ENCODE results near the gene PNMA1.

The PNMA1 gene

DNA sequence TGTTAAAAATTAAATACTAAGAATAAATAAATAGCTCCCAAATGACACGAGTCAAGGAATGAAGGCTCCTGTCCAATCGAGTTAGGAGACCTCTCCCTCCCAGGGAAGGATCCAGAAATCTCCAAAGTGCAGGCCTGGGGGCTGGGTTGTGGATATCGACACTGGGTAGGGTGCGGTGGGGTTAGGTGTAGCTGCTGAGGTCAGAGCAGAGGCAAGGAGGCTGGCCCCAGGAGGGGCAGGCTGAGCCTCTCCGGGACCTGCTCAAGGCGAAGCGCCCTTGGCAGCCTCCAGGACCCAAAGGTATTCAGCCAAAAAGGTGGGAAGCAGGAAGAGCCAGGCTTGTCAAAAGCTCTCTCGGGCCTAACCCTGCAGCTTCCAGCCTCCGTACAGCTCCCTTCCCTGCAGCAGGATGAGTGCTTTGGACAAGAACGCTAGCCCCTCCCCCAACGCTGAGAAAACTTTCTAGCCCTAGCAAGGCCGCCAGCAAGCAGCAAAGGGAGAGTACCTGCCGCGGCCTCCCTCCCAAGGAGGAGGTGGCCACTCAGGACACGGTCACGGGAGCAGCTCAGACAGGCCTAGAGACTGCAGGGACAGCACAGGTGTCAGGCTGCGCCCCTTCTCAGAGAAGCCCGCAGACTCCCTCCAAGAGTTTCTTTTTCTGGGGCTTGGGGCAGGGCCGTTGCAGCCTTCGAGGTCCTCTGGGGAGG lies 3.7 kb upstream of the PNMA1 start:
- TF ChIP-seq CTCF (conservative IDR thresholded peaks at IDR 0.05) = no peak

DNA sequence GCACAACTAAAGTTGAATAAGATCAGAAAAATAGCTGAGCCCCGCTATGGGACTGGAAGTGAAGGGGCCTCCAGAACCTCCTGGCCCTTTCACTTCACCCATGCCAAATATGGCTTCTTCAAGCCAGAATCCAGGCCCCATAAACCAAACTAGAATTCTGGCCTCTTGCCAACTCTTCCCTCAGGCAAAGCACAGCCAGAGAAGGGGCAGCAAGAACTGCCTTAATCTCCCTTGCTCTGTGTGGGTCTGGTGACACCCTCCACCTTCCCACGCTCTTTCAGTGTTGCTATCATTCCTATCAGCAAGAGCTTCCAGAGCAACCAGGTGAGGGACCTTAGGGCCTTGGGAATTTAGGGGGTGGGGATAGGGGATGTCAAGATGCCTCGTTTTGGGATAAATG lies 3.1 kb upstream of the PNMA1 start:
- no peak for TF ChIP-seq CTCF (conservative IDR thresholded peaks at IDR 0.05)
- no peak overlapping the region for H3K27ac ChIP-seq

More for the DNA sequence above, 3.7 kb upstream of the PNMA1 start:
- H3K27ac ChIP-seq = no peak overlapping the region

DNA sequence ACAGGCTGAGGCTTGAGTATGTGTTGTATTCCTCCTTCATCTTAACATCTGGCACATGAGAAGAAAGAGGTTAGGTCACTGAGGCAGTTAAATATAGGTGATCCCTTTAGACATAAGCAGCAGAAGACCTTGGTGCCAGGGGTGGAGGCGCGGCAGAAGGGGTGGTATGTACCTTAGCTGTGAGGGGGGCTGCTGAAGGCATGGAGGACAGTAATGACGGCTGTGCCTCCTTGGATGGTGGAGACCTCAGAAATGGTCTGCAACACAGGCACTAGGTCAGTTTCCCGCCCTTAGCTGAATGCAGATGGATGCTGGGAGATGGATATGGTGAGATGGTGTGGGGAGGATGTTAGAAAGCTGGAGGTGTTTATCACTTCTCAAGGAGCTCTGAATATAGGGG lies 1.5 kb upstream of the PNMA1 start:
- TF ChIP-seq CTCF (conservative IDR thresholded peaks at IDR 0.05) = no peak
- no peak overlapping the region; the same call in 1 of the 2 replicates for H3K27ac ChIP-seq

DNA sequence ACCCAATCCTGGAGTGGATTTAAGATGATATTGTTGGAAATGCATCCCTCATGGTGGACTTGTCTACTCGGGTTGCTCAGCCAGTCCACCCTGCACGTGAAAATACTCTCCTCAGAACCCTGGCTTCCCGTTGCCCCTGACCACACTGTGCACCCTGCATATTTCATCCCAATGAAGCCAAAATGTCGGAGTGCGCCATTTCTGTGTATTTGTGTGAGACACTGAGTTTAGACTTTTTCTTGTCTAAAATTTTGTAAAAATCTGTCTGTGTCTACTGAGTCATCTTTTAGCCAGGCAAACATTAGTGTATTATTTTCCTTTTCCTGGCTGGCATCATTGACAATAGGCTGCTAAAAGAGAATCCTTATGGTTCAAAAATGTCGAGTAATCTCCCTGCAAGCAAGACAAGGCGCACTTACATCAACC lies 485 bp upstream of the PNMA1 start:
- H3K27ac ChIP-seq = peak overlapping the region; percentile 92
- TF ChIP-seq CTCF (conservative IDR thresholded peaks at IDR 0.05) = no peak

DNA sequence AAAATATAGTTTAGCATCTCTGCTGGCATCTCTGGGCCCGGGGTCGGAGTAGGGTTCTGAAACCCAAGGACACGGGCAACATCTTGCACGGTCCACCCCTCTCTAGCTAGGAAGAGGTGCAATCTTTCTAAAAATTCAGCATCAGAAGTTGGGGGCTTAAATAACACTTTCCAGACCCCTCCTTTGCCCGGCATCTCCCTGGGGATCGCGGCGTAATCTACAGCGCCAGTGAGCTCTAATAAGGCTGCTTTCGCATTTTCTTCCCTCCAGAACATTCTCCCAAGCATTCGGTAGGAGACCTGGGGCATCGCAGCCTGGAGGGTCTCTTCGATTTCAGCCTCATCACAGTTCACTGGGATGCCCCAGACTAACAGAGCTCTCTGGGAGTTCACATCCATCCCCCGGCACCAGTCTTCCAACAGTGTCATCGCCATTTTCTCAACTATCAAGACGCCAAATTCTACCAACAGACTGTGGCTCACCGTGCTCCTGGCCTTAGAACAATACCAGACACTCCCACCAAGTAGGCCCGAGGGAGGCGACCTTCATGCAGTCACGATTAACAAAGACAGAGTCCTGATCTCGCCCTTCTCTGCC lies 880 bp downstream of the PNMA1 start:
- TF ChIP-seq CTCF (conservative IDR thresholded peaks at IDR 0.05) = no peak
- peak overlapping the region; percentile 92 for H3K27ac ChIP-seq

GRCh38 chr14:73712540-73713180 lies 1.5 kb downstream of the PNMA1 start:
- peak overlapping the region; percentile 92 for H3K27ac ChIP-seq
- no peak for TF ChIP-seq CTCF (conservative IDR thresholded peaks at IDR 0.05)

GRCh38 chr14:73712071-73712506 lies 2.1 kb downstream of the PNMA1 start:
- peak overlapping the region; percentile 92 for H3K27ac ChIP-seq
- TF ChIP-seq CTCF (conservative IDR thresholded peaks at IDR 0.05) = no peak

All from VCaP (cell line).